ENCODE results near the gene SORCS1. TPM values are rescaled to one million over a fixed set of nuclear protein-coding genes. Genes with fewer than 3 reads are reported as not detected.
"Not testable (repeated sequence)": the region's sequence is repeated elsewhere in the genome, so short reads cannot be mapped to it uniquely, and the experiment has no call there.

Gene SORCS1
- total RNA-seq, 1 donor from 2014 or later: 5.8 TPM

- no peak for DNase-seq (ENCODE audit: low spot score)
Observed at GRCh38 chr10:106947643-106948042, 216.9 kb downstream of the SORCS1 start.

GRCh38 chr10:106942035-106942662, 222.4 kb downstream of the SORCS1 start:
- DNase-seq (ENCODE audit: low spot score): no peak

- DNase-seq (ENCODE audit: low spot score): no peak
Observed at GRCh38 chr10:106941297-106942034, 223.0 kb downstream of the SORCS1 start.

- no peak for DNase-seq (ENCODE audit: low spot score)
Observed at GRCh38 chr10:106938513-106938912, 226.0 kb downstream of the SORCS1 start.

GRCh38 chr10:106935978-106936451, 228.5 kb downstream of the SORCS1 start:
- DNase-seq (ENCODE audit: low spot score): peak; percentile 49

- no peak for DNase-seq (ENCODE audit: low spot score)
Observed at GRCh38 chr10:106931853-106932249, 232.7 kb downstream of the SORCS1 start.

GRCh38 chr10:106931159-106931852, 233.2 kb downstream of the SORCS1 start:
- peak; percentile 5 for DNase-seq (ENCODE audit: low spot score)

GRCh38 chr10:106930751-106931150, 233.8 kb downstream of the SORCS1 start:
- no peak for DNase-seq (ENCODE audit: low spot score)

GRCh38 chr10:106929291-106929895, 235.1 kb downstream of the SORCS1 start:
- no peak for DNase-seq (ENCODE audit: low spot score)

GRCh38 chr10:106928151-106928550, 236.4 kb downstream of the SORCS1 start:
- not testable (repeated sequence) for DNase-seq (ENCODE audit: low spot score)

- no peak for DNase-seq (ENCODE audit: low spot score)
Observed at GRCh38 chr10:106925191-106925590, 239.3 kb downstream of the SORCS1 start.

- no peak for DNase-seq (ENCODE audit: low spot score)
Observed at GRCh38 chr10:106920538-106920937, 244.0 kb downstream of the SORCS1 start.

- no peak for DNase-seq (ENCODE audit: low spot score)
Observed at GRCh38 chr10:106919871-106920282, 244.6 kb downstream of the SORCS1 start.

- no peak for DNase-seq (ENCODE audit: low spot score)
Observed at GRCh38 chr10:106917452-106918055, 247.0 kb downstream of the SORCS1 start.

GRCh38 chr10:106914016-106914415, 250.5 kb downstream of the SORCS1 start:
- DNase-seq (ENCODE audit: low spot score): no peak

GRCh38 chr10:106913348-106913747, 251.2 kb downstream of the SORCS1 start:
- no peak for DNase-seq (ENCODE audit: low spot score)

GRCh38 chr10:106911096-106911495, 253.4 kb downstream of the SORCS1 start:
- no peak for DNase-seq (ENCODE audit: low spot score)

GRCh38 chr10:106910666-106911065, 253.8 kb downstream of the SORCS1 start:
- DNase-seq (ENCODE audit: low spot score): no peak

GRCh38 chr10:106908225-106908624, 256.3 kb downstream of the SORCS1 start:
- no peak for DNase-seq (ENCODE audit: low spot score)

- DNase-seq (ENCODE audit: low spot score): no peak
Observed at GRCh38 chr10:106904209-106904608, 260.3 kb downstream of the SORCS1 start.

- DNase-seq (ENCODE audit: low spot score): no peak
Observed at GRCh38 chr10:106903180-106903579, 261.3 kb downstream of the SORCS1 start.

Data from umbilical cord (tissue), 2 donors.